Posterior cingulate gyrus (tissue), 11 donors: Measurements from ENCODE around the gene HK2.

Experiments
- DNase-seq, 10 donors: peaks; one replicate each; pipeline versions ENCODE4 v3.0.0 to v3.0.0-alpha.2; 2020 to 2021; ENCODE audit warnings: mixed read lengths in 3 of 10
- intact Hi-C: fragments of 100-400 bp; cut with DNase I; formaldehyde crosslinking; loops from one replicate; pipeline ENCODE4 v1.15.1; 2023

HK2 gene

DNA sequence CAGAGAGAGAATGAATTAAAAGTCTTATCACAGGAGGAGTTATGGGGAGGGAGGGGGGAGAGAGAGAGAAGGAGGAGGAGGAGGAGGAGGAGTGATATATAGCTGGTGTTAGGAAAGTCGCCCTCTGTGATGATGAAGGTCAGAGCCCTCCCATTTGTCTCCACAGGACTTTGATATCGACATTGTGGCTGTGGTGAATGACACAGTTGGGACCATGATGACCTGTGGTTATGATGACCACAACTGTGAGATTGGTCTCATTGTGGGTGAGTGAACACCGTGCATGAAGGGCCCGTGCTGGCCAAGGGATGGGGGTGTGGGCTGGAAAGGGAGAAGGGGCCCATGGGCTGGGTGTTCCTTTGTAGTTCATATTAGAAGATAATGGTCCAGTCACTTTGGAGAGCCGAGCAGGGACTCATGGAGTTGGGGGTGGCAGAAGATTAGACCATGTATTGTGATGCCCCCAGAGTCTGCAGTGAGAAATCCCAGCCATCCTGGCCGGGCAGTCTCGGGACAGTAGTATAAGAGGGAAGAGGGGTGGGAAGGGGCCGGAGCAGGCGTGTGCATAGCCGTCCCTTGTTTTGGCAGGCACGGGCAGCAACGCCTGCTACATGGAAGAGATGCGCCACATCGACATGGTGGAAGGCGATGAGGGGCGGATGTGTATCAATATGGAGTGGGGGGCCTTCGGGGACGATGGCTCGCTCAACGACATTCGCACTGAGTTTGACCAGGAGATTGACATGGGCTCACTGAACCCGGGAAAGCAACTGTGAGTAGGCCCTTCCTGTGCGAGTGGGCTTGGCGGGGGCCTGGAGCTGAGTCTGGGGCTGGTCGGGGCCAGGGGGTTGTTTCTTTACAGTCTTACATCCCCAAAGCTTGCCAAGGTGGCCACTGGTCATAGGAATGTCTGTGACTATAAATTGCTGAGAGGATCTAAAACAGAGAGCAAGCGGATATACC is 40.0 kb downstream of the HK2 start:
- DNase-seq: peak in 1 of 10 donors; percentile 63
- intact Hi-C loops: no loop called here

DNA sequence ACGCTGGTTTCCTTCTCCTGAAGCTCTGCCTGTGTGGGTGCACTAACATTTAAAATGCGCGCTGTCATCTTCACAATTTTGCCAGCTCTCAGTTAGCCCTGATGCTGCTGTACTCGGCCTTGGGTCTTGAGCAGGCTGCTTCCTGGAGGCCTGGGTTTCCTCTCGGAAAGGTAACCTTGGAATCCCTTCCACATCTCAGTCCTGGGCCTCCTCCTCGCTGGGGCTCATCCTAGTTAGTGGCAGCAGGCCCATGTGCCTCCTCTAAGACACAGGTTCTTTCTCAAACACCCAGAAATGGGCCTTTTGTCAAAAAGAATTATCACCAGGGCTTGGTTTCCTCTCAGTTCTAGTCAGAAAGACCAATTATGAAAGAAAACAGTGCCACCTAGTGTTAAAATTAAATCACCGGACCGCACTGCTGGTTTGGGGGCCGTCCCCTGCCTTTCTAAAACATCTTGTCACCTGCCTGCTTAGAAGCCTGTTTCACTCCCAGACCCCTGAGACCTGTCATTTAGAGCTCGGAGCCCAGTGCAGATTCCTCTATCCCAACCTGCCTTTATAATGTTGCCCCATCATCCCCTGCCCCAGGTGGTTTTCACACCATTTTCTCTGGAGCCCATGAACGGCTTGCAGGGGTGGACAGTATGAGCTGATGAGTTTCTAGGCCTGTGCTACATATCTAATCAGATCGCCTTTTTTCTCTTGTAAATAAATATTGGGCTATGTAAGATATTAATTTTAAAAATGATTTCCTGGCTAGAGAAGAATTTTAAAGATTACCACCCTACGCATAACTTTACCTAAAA is 42.4 kb downstream of the HK2 start:
- intact Hi-C loops: loop anchor here (1.0 kb wide), 2 partner anchors 161 to 186 kb away; no protein-coding TSS in a partner anchor
- peak in 5 of 10 donors; percentile 20 to 86 (median 28) for DNase-seq

DNA sequence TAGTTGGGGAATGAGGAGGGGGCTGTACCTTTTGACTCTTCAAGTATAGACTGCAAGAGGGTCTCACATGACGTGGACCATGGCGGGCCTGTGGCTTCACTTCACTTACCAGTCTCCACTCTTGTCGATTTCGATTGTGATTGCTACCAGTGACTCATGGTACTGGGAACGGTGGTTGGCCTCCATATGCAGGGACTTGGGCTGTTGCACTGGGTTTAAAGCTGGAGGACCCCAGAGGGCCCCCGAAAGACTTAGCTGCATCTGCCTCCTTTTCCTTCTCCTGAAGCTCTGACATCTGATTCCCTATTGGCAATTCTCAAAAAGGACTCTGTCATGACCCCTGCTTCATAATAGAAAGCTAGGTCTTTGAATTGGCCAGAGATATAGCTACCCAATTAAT is 43.4 kb downstream of the HK2 start:
- peak in 1 of 10 donors; percentile 75 for DNase-seq
- intact Hi-C loops: no loop called here

DNA sequence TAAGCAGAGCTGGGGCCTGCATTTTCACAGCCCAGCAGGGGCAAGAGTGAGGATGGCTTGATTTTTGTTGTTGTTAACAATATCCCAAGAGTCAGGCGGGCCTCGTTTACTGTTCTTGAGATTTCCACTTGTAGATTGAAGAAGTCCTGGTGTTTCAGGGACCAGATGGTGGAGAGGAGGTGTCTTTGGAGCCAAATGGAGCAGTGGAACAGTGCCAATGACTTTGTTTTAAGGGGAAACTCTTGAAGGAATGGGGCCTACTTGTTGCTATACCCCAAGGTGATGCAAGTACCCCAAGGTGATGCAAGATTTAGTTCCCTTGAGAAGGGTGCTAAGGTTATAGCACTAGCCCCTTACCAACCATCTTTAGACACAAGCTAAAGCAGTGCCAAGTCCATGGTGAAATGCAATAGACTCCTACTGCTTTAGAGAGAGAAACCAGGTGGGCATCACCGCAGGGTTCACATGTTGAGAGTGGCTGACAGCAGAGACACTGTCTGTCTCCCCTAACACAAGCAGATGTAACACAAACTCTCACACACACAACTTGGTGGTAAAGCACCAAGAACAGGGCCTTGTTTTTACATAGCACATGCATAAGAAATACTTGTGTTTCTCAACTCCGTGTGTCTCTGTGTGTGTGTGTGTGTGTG is 44.0 kb downstream of the HK2 start:
- peak in 2 of 10 donors; percentile 11 to 72 for DNase-seq
- intact Hi-C loops: no loop called here

DNA sequence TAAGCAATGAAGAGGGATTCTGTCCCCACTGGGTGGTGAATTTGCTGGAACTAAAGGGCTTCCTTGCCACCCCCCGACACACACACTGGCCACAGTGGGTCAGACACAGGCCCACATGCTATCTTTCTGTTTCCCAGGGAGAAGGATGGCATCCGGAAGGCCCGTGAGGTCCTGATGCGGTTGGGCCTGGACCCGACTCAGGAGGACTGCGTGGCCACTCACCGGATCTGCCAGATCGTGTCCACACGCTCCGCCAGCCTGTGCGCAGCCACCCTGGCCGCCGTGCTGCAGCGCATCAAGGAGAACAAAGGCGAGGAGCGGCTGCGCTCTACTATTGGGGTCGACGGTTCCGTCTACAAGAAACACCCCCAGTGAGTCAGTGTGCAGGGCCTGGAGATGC is 44.6 kb downstream of the HK2 start:
- DNase-seq: peak in 1 of 10 donors; percentile 30
- intact Hi-C loops: no loop called here

DNA sequence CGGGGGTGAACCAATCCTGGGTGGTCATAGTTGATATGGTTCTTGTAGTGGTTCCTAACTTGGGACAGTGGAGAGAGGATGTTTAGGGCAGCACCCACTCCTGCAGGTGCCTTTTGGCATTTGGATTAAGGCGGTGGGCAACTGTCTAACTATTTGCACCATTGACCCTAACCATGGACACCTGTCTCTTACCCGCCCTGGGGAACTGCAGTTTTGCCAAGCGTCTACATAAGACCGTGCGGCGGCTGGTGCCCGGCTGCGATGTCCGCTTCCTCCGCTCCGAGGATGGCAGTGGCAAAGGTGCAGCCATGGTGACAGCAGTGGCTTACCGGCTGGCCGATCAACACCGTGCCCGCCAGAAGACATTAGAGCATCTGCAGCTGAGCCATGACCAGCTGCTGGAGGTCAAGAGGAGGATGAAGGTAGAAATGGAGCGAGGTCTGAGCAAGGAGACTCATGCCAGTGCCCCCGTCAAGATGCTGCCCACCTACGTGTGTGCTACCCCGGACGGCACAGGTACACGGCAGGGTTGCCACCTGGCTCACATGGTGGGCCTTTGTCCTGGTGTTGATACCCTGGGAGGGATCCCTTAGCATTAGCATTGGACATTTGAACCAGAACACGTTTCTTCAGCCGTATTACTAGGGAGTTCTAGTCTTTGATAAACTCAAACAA is 46.3 kb downstream of the HK2 start:
- intact Hi-C loops: no loop called here
- peak in 1 of 10 donors; percentile 58 for DNase-seq

DNA sequence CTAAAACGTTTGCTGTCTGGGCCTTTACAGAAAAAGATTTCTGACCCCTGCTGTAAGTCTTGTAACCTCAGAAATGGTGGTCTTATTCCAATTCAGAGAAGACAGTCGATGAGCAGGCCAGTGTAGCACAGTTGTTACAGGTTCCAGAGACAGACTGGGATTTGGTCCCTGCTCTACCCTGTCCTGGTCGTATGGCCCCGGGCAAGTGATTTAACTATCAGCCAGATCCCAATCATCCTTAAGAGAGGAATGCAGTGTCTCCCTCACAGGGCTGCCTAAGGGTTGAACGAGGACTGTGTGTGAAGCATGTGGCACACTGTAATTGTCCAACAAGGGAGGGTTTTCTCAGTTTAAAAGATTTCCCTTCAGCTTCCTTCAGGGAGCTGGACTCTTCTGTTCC is 47.2 kb downstream of the HK2 start:
- intact Hi-C loops: no loop called here
- peak in 1 of 10 donors; percentile 7 for DNase-seq

DNA sequence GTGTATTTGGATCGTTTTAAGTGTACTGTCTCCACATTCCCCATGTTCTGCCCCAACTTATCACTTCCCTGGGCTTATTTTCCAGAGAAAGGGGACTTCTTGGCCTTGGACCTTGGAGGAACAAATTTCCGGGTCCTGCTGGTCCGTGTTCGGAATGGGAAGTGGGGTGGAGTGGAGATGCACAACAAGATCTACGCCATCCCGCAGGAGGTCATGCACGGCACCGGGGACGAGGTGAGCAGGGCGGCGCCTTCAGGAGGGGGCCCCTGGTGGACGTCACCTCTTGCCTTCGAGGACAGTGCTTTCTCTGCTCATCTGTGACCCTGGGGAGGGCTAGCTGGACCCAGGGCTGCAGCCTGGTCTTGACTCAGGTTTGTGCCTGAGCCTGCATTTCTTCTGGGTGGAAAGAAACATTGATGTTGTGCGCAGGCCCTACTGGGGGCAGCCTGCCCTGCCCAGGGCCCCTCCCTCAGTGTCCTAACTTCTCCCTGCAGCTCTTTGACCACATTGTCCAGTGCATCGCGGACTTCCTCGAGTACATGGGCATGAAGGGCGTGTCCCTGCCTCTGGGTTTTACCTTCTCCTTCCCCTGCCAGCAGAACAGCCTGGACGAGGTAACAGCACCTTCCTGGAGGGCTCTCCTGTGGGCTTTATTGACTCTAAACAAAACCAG is 47.8 kb downstream of the HK2 start:
- peak in 1 of 10 donors; percentile 57 for DNase-seq
- intact Hi-C loops: no loop called here

DNA sequence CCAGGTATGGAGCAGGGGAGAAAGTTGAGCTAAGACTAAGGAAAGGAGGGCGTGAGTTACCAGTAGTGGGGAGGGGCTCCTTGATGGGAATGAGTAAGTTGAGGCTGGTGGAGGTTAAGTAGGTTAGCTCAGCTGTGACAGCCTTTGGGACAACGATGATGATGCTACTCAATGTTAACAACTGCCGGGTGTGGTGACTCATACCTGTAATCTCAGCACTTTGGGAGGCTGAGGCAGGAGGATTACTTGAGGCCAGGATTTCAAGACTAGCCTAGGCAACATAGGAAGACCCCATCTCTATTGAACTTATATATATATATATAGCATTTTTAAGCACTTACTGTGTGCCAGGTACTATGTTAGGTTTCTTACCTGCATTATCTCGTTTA is 48.4 kb downstream of the HK2 start:
- intact Hi-C loops: no loop called here

DNA sequence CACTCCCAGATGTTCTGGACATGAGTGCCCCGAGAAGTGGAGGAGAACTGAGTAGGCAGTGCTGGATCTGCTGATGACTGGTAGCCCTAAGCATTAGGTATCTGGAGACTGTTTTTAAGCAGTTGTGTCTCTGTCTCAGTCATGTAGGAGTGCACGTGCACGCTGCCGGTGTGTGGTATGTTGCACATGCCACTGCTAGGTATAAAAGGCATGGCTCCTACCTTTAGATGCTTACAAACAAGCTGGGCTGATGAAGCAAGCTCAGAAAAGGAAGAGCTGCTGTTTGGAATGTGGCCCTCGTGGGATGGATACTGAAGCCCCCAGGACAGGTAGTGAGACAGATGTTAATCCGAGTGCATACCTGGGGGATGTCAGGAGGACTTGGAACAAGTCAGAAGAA is 49.1 kb downstream of the HK2 start:
- intact Hi-C loops: no loop called here
- DNase-seq: peak in 1 of 10 donors; percentile 12

More for the DNA sequence above, 48.4 kb downstream of the HK2 start:
- DNase-seq: no peak

DNA sequence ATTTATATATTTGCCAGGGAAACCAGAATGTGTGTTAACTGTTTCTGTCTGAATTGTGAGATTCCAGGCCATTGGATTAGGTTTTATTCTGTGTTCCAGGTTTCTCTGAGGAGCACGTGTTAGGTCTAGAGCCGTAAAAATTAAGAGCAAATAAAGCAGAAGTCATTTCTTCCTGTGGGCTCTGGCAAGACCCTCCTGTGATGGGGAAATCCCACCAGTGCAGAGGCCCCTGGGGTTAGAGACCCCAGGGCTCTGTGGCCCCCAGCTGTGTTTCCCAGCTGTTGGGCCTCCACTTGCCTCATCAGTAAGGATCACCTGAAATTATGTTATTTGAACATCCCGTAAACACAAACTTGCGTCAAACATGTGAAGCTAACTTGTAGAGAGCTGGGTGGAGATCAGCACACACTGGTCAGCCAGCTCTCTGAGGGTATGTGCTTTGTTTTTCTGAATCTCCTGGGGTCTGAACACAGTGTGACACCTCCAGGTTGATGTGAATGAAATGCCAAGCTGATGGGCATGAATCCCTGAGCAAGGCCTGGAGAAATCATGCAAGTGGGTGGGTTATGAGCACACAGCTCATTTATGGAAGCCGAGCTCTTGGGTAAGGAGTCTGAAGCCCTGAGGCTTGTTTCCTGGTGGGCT is 50.3 kb downstream of the HK2 start:
- intact Hi-C loops: no loop called here
- peak in 1 of 10 donors; percentile 14 for DNase-seq

DNA sequence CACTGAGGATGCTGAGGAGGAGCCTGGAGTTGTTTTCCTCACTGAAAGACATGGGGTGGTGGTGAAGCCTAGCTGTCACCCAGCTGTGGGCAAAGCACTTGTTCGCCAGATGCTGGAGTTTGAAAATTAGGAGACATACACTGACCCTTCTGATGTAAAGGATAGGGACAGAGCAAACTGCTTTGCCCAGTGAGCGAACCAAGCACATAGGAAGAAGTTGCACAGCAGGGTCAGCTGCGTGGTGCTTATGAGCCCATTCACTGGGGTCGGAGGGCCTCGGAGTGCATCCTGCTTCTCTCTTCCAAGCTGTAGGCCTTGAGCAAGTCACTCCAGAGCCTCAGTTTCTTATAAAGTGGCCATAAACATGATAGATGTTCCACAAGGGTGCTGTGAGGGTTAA is 50.9 kb downstream of the HK2 start:
- intact Hi-C loops: no loop called here
- peak in 1 of 10 donors; percentile 71 for DNase-seq

DNA sequence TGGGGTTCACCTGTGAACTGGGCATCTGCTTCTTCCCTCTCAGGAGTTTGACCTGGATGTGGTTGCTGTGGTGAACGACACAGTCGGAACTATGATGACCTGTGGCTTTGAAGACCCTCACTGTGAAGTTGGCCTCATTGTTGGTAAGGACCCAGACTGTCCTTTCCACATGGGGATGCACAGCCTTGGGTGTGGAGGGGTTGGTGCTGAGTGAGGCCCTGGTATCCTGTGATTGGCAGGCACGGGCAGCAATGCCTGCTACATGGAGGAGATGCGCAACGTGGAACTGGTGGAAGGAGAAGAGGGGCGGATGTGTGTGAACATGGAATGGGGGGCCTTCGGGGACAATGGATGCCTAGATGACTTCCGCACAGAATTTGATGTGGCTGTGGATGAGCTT is 52.3 kb downstream of the HK2 start:
- intact Hi-C loops: no loop called here
- peak in 1 of 10 donors; percentile 37 for DNase-seq

DNA sequence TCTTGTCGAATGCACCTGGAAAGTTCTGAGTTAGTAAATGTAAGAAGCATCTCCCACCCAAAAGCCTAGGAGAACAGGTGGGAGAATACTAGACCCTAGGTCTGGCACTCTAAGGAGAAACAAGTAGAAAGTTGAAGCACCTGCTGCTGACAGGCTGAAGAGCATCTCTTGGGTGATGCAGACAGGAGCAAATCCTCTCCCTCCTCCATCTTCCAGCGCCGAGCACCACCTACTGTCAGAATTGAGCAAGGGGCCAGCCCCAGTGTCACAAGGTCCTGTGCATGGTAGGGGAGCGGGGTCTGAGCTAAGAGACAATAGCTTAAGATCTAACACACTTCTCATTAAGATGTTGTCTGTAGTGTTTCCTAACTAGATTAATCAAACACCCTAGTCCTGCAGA is 52.9 kb downstream of the HK2 start:
- intact Hi-C loops: no loop called here
- DNase-seq: peak in 1 of 10 donors; percentile 8

DNA sequence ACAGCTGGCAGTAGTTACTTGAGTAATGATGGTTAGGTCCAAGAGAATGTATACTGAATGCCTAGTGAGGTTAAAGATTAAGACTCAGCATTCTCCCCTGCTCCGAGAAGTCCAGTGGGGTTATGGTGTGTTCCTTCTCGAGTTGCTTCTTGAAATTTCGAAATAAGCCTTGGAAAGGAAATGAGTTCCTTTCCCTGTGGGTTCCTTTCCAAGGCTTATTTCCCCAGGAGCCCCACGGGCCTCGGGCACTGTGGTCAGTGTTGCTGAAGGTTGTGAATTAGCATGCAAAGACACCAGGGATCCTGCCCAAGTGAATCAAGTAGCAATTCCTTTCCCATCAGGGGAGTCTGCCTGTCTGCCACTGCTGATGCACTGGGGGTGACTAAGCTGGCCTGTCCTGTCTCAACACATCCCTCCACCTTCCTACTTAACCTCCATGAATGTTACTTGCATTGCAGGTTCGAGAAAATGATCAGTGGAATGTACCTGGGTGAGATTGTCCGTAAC is 53.6 kb downstream of the HK2 start:
- intact Hi-C loops: no loop called here
- peak in 1 of 10 donors; percentile 11 for DNase-seq

DNA sequence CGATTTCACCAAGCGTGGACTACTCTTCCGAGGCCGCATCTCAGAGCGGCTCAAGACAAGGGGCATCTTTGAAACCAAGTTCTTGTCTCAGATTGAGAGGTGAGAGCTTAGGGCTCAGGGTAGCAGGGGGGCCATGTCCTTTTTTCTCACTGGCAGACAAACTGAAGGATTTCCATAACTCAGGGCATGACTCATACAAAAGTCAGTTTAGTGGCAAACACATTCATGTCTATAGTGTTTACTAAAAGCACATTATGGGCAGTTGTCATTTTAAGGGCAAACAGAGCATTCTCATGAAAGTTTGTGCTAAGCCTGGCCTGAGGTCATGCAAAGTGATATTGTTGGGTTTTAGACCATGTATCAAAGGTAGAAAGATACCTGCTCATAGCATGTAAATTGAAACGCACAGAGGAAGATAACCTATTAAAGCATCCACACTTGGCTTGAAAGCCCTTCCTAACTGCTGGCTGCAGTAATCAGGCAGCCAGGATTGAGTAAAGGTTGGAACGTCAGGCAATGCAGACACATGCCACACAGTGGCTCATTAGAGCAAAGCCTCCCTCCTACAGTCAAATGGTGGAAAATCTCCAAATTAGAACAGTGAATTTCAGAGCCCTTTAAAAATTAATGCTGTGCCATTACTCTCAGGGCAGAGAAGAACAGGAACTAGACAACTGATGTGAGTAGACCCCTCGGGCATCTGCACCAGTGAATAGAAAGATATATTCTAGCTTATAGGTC is 54.2 kb downstream of the HK2 start:
- intact Hi-C loops: no loop called here
- peak in 1 of 10 donors; percentile 24 for DNase-seq

DNA sequence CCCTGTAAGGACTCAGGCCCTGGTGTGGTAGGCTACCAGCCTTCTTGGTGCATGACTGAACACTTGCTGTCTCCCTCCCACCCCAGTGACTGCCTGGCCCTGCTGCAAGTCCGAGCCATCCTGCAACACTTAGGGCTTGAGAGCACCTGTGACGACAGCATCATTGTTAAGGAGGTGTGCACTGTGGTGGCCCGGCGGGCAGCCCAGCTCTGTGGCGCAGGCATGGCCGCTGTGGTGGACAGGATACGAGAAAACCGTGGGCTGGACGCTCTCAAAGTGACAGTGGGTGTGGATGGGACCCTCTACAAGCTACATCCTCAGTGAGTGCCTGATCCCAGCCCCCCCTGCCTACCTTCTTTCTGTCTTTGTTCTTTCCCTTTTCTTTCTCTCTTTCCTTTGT is 55.2 kb downstream of the HK2 start:
- intact Hi-C loops: no loop called here
- peak in 1 of 10 donors; percentile 48 for DNase-seq

DNA sequence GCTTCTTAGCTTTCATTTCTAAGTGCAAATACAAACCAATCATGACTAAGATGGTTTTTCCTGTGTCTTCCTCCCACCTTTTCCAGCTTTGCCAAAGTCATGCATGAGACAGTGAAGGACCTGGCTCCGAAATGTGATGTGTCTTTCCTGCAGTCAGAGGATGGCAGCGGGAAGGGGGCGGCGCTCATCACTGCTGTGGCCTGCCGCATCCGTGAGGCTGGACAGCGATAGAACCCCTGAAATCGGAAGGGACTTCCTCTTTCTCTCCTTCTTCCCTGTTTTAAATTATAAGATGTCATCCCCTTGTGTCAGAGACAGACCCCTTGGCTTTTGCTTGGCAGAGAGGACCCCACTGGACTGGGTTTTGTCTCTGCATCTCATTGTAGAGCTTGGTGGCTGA is 56.8 kb downstream of the HK2 start:
- intact Hi-C loops: no loop called here
- DNase-seq: peak in 1 of 10 donors; percentile 50
